Right atrium auricular region (tissue), 2 donors: Measurements from ENCODE around the gene ANKRD65. TPM values are rescaled to one million over a fixed set of nuclear protein-coding genes. Genes with fewer than 3 reads are reported as not detected.

Experiments
- DNase-seq: peaks from one replicate; pipeline ENCODE4 v3.0.0-alpha.2; 2019; ENCODE audit warnings: low spot score
- H3K27ac ChIP-seq, 2 donors: fragments of 200-600 bp; sonication (generic); 1 replicate in 1 of 2; 2 replicates in 1 of 2; pipeline ENCODE4 v1.5.1; 2016 to 2019
- H3K27me3 ChIP-seq, 2 donors: fragments of 200-600 bp; sonication (generic); one replicate each; pipeline versions ENCODE4 v1.5.1 to v1.6.0; 2017 to 2019
- H3K36me3 ChIP-seq: fragments of 200-600 bp; sonication (generic); one replicate; pipeline ENCODE4 v1.5.1; 2016
- H3K4me1 ChIP-seq, 2 donors: fragments of 200-600 bp; sonication (generic); one replicate each; pipeline versions ENCODE4 v1.5.1 to v1.6.0; 2017 to 2019
- H3K4me3 ChIP-seq, 2 donors: fragments of 200-600 bp; sonication (generic); 1 replicate in 1 of 2; 2 replicates in 1 of 2; pipeline ENCODE4 v1.5.1; 2017 to 2019; ENCODE audit warnings: mild to moderate bottlenecking in 1 of 2, moderate library complexity in 1 of 2
- H3K9me3 ChIP-seq, 2 donors: fragments of 200-600 bp; sonication (generic); one replicate each; pipeline ENCODE4 v1.5.1; 2019
- total RNA-seq, 2 donors: library from RNA; depleted of rRNA; stranded (reverse); fragments of >200 nt; gene quantifications; one replicate each; pipeline ENCODE4 v1.1.0, GENCODE V29; 2016
- TF ChIP-seq, protein P1 (sequence below), 2 donors: fragments of 200-600 bp; sonication (generic); IDR thresholded peaks; one replicate each; pipeline ENCODE4 v1.5.1; 2019; ENCODE audit warnings: antibody characterized with exemption in 2 of 2

ANKRD65 gene
- total RNA-seq, 2 donors from 2014 or later: 2.2 to 2.4 TPM

- H3K36me3 ChIP-seq: no peaks in the 10 kb centered on the region
- H3K27ac ChIP-seq: no peak overlapping the region
- TF ChIP-seq, protein P1, sequence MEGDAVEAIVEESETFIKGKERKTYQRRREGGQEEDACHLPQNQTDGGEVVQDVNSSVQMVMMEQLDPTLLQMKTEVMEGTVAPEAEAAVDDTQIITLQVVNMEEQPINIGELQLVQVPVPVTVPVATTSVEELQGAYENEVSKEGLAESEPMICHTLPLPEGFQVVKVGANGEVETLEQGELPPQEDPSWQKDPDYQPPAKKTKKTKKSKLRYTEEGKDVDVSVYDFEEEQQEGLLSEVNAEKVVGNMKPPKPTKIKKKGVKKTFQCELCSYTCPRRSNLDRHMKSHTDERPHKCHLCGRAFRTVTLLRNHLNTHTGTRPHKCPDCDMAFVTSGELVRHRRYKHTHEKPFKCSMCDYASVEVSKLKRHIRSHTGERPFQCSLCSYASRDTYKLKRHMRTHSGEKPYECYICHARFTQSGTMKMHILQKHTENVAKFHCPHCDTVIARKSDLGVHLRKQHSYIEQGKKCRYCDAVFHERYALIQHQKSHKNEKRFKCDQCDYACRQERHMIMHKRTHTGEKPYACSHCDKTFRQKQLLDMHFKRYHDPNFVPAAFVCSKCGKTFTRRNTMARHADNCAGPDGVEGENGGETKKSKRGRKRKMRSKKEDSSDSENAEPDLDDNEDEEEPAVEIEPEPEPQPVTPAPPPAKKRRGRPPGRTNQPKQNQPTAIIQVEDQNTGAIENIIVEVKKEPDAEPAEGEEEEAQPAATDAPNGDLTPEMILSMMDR (IDR thresholded peaks at IDR 0.05): no peak
- no peak for DNase-seq
- peaks cover 0 to 28% of the 10 kb centered on the region in 2 donors for H3K4me1 ChIP-seq
- no peaks in the 10 kb centered on the region for H3K9me3 ChIP-seq
- H3K4me3 ChIP-seq: no peak overlapping the region
- H3K27me3 ChIP-seq: no peaks in the 10 kb centered on the region
Observed at GRCh38 chr1:1426496-1427105, 5.5 kb upstream of the ANKRD65 start.

- no peaks in the 10 kb centered on the region for H3K36me3 ChIP-seq
- H3K27me3 ChIP-seq: no peaks in the 10 kb centered on the region
- no peak overlapping the region for H3K27ac ChIP-seq
- H3K4me3 ChIP-seq: no peak overlapping the region
- TF ChIP-seq, protein P1 (IDR thresholded peaks at IDR 0.05): no peak
- DNase-seq: no peak
- no peaks in the 10 kb centered on the region for H3K9me3 ChIP-seq
- peaks cover 0 to 22% of the 10 kb centered on the region in 2 donors for H3K4me1 ChIP-seq
Observed at GRCh38 chr1:1425753-1426495, 4.8 kb upstream of the ANKRD65 start.

- H3K27ac ChIP-seq: no peak overlapping the region
- H3K27me3 ChIP-seq: no peaks in the 10 kb centered on the region
- no peak overlapping the region for H3K4me3 ChIP-seq
- no peak for DNase-seq
- no peaks in the 10 kb centered on the region for H3K9me3 ChIP-seq
- TF ChIP-seq, protein P1 (IDR thresholded peaks at IDR 0.05): no peak
- H3K4me1 ChIP-seq: peaks cover 0 to 22% of the 10 kb centered on the region in 2 donors
- H3K36me3 ChIP-seq: no peaks in the 10 kb centered on the region
Observed at GRCh38 chr1:1425426-1425752, 4.3 kb upstream of the ANKRD65 start.

GRCh38 chr1:1424707-1425106 lies 3.6 kb upstream of the ANKRD65 start:
- DNase-seq: no peak

GRCh38 chr1:1423245-1423597 lies 2.1 kb upstream of the ANKRD65 start:
- no peak for DNase-seq
- H3K27me3 ChIP-seq: no peaks in the 10 kb centered on the region
- no peak overlapping the region for H3K27ac ChIP-seq
- no peak overlapping the region for H3K4me3 ChIP-seq
- TF ChIP-seq, protein P1 (IDR thresholded peaks at IDR 0.05): no peak
- H3K36me3 ChIP-seq: no peaks in the 10 kb centered on the region
- no peaks in the 10 kb centered on the region for H3K9me3 ChIP-seq
- peaks cover 0 to 16% of the 10 kb centered on the region in 2 donors for H3K4me1 ChIP-seq

More at GRCh38 chr1:1424707-1425106, 3.6 kb upstream of the ANKRD65 start:
- no peaks in the 10 kb centered on the region for H3K36me3 ChIP-seq
- no peaks in the 10 kb centered on the region for H3K27me3 ChIP-seq
- H3K9me3 ChIP-seq: no peaks in the 10 kb centered on the region
- no peak overlapping the region for H3K27ac ChIP-seq
- H3K4me3 ChIP-seq: no peak overlapping the region
- H3K4me1 ChIP-seq: peaks cover 0 to 18% of the 10 kb centered on the region in 2 donors
- TF ChIP-seq, protein P1 (IDR thresholded peaks at IDR 0.05): no peak
